ENCODE results near the gene KDM4F.
"Not testable (repeated sequence)": the region's sequence is repeated elsewhere in the genome, so short reads cannot be mapped to it uniquely, and the experiment has no call there.

KDM4F gene

GRCh38 chr11:95049122-95049521, at the start of gene KDM4F:
TSS of gene KDM4F (plus strand) at chr11:95049422.
- not testable (repeated sequence) for DNase-seq (ENCODE audit: extremely low read depth in 1 of 2, low read depth in 1 of 2)

- DNase-seq (ENCODE audit: extremely low read depth in 1 of 2, low read depth in 1 of 2) = no peak
Measured at GRCh38 chr11:95003716-95004115, 45.5 kb upstream of the KDM4F start.

- DNase-seq (ENCODE audit: extremely low read depth in 1 of 2, low read depth in 1 of 2) = no peak
Measured at GRCh38 chr11:95005642-95006041, 43.6 kb upstream of the KDM4F start.

GRCh38 chr11:95011376-95011775, 37.8 kb upstream of the KDM4F start:
- DNase-seq (ENCODE audit: extremely low read depth in 1 of 2, low read depth in 1 of 2) = no peak

GRCh38 chr11:95014184-95014821, 34.9 kb upstream of the KDM4F start:
- DNase-seq (ENCODE audit: extremely low read depth in 1 of 2, low read depth in 1 of 2) = no peak

- no peak for DNase-seq (ENCODE audit: extremely low read depth in 1 of 2, low read depth in 1 of 2)
Measured at GRCh38 chr11:95016139-95016538, 33.1 kb upstream of the KDM4F start.

GRCh38 chr11:95021468-95021867, 27.8 kb upstream of the KDM4F start:
- not testable (repeated sequence) for DNase-seq (ENCODE audit: extremely low read depth in 1 of 2, low read depth in 1 of 2)

GRCh38 chr11:95024958-95025357, 24.3 kb upstream of the KDM4F start, which contains the start of gene KDM4E:
TSS of gene KDM4E (plus strand) at chr11:95025258. CDS start at chr11:95025558, 300 bp downstream.
- no peak for DNase-seq (ENCODE audit: extremely low read depth in 1 of 2, low read depth in 1 of 2)

- not testable (repeated sequence) for DNase-seq (ENCODE audit: extremely low read depth in 1 of 2, low read depth in 1 of 2)
Measured at GRCh38 chr11:95025594-95025993, 23.6 kb upstream of the KDM4F start.

- no peak for DNase-seq (ENCODE audit: extremely low read depth in 1 of 2, low read depth in 1 of 2)
Measured at GRCh38 chr11:95028357-95028756, 20.9 kb upstream of the KDM4F start.

GRCh38 chr11:95033051-95033450, 16.2 kb upstream of the KDM4F start:
- DNase-seq (ENCODE audit: extremely low read depth in 1 of 2, low read depth in 1 of 2) = no peak

GRCh38 chr11:95035316-95035715, 13.9 kb upstream of the KDM4F start:
- no peak for DNase-seq (ENCODE audit: extremely low read depth in 1 of 2, low read depth in 1 of 2)

- not testable (repeated sequence) for DNase-seq (ENCODE audit: extremely low read depth in 1 of 2, low read depth in 1 of 2)
Measured at GRCh38 chr11:95037356-95038035, 11.7 kb upstream of the KDM4F start.

- no peak for DNase-seq (ENCODE audit: extremely low read depth in 1 of 2, low read depth in 1 of 2)
Measured at GRCh38 chr11:95042239-95042638, 7.0 kb upstream of the KDM4F start.

- no peak for DNase-seq (ENCODE audit: extremely low read depth in 1 of 2, low read depth in 1 of 2)
Measured at GRCh38 chr11:95042906-95043305, 6.3 kb upstream of the KDM4F start.

- no peak for DNase-seq (ENCODE audit: extremely low read depth in 1 of 2, low read depth in 1 of 2)
Measured at GRCh38 chr11:95044010-95044409, 5.2 kb upstream of the KDM4F start.

- no peak for DNase-seq (ENCODE audit: extremely low read depth in 1 of 2, low read depth in 1 of 2)
Measured at GRCh38 chr11:95045812-95046211, 3.4 kb upstream of the KDM4F start.

GRCh38 chr11:95050595-95051202, 1.5 kb downstream of the KDM4F start:
- no peak for DNase-seq (ENCODE audit: extremely low read depth in 1 of 2, low read depth in 1 of 2)

GRCh38 chr11:95054356-95054755, 5.1 kb downstream of the KDM4F start:
- DNase-seq (ENCODE audit: extremely low read depth in 1 of 2, low read depth in 1 of 2) = no peak

- no peak for DNase-seq (ENCODE audit: extremely low read depth in 1 of 2, low read depth in 1 of 2)
Measured at GRCh38 chr11:95055283-95055897, 6.2 kb downstream of the KDM4F start.

- no peak for DNase-seq (ENCODE audit: extremely low read depth in 1 of 2, low read depth in 1 of 2)
Measured at GRCh38 chr11:95057959-95058358, 8.7 kb downstream of the KDM4F start.

GRCh38 chr11:95058621-95059020, 9.4 kb downstream of the KDM4F start:
- no peak for DNase-seq (ENCODE audit: extremely low read depth in 1 of 2, low read depth in 1 of 2)
